ENCODE data around the gene CPNE2.

DNA sequence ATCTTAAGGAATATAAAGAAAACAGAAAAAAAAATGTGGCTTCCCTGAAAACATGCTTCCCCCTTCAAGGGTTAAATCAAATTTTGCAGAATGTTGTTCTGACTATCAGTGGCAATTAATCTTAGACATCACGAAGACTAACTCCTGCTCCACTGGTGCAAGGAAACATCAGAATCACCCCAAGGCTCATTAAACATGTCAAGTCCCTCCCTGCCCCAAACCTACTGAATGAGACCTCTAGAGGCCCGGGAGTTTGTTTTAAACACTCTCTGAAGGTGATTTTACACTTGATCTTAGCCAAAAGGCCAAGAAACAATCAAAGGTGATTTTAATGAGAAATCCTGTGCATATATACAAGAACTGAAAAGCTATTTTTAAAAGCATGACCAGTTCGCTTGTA, 75.2 kb downstream of the CPNE2 start:
- TF ChIP-seq POLR2AphosphoS5 (IDR thresholded peaks at IDR 0.05) (no peak), POLR2A (IDR thresholded peaks at IDR 0.05) (no peak)
- TF ChIP-seq, protein P1, sequence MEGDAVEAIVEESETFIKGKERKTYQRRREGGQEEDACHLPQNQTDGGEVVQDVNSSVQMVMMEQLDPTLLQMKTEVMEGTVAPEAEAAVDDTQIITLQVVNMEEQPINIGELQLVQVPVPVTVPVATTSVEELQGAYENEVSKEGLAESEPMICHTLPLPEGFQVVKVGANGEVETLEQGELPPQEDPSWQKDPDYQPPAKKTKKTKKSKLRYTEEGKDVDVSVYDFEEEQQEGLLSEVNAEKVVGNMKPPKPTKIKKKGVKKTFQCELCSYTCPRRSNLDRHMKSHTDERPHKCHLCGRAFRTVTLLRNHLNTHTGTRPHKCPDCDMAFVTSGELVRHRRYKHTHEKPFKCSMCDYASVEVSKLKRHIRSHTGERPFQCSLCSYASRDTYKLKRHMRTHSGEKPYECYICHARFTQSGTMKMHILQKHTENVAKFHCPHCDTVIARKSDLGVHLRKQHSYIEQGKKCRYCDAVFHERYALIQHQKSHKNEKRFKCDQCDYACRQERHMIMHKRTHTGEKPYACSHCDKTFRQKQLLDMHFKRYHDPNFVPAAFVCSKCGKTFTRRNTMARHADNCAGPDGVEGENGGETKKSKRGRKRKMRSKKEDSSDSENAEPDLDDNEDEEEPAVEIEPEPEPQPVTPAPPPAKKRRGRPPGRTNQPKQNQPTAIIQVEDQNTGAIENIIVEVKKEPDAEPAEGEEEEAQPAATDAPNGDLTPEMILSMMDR (IDR thresholded peaks at IDR 0.05): no peak
